Measurements from ENCODE around the gene SLIT3.

- TF ChIP-seq EP300 (IDR thresholded peaks at IDR 0.05) (no peak), CTCF (IDR thresholded peaks at IDR 0.05) (no peak)
Observed at GRCh38 chr5:169074839-169075238, 226.1 kb downstream of the SLIT3 start.
